GM23338 (cell line): ENCODE measurements around the gene ENDOV.

Experiments used
- EZH2 ChIP-seq: fragments of 200-600 bp; sonication (generic); IDR thresholded peaks from one replicate; pipeline ENCODE4 v1.8.0; 2017; ENCODE audit warnings: antibody characterized with exemption, mild to moderate bottlenecking, low read depth; ENCODE audit not compliant: unreplicated experiment
- EZH2phosphoT487 ChIP-seq: fragments of 200-600 bp; sonication (generic); IDR thresholded peaks from one replicate; pipeline ENCODE4 v1.8.1; 2018; ENCODE audit warnings: antibody characterized with exemption; ENCODE audit not compliant: unreplicated experiment
- POLR2AphosphoS5 ChIP-seq: IDR thresholded peaks from 2 replicates; pipeline ENCODE4 v1.6.1; 2016; ENCODE audit warnings: antibody characterized with exemption, low read depth
- ZNF114 ChIP-seq: fragments of 250-450 bp; sonication (Bioruptor Pico); IDR thresholded peaks from 2 replicates; pipeline ENCODE4 v1.5.0; 2020; ENCODE audit warnings: mild to moderate bottlenecking, moderate library complexity
- TF ChIP-seq, protein P1 (sequence below), 2 experiments: fragments of 200-600 bp in 1 of 2; sonication (generic) in 1 of 2; conservative IDR thresholded peaks; 2 replicates each; pipeline versions ENCODE4 v1.5.1 to v1.6.1; 2016 to 2017; ENCODE audit warnings: antibody characterized with exemption in 2 of 2, low read depth in 2 of 2, mild to moderate bottlenecking in 2 of 2, moderate library complexity in 1 of 2
- TF ChIP-seq, protein P2 (sequence below): IDR thresholded peaks from 2 replicates; pipeline ENCODE4 v1.6.1; 2016; ENCODE audit warnings: antibody characterized with exemption

DNA sequence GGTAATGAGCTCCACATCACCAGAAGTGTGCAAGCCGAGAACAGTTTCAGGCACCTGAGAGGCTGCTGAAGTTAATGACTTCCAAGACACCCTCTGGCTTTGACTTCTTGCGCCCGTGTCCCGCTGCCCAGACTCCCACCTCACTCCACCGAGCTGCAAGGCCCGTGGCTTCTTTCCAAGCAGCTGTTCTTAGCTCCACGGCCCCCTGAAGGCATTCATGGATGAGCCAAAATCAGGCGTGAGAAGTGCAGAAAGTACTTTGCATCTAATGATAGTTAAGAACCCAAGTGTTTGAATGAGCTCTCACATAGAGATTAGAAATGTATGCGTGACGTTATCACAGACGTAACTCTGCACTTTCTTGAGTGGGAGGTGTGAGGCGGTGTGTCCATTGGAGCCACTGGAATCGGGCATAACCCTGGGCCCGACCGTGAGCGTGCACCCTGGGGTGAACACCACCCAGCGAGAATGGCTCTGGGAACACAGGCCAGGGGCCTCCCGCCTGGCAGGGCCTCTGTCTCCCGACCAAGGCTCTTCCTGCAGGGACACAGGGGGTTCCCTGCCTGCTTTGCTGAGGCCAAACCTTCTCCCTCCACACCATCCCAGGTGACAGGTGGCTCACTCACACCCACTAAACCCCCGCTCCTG, 50.5 kb downstream of the ENDOV start:
- TF ChIP-seq, protein P1, sequence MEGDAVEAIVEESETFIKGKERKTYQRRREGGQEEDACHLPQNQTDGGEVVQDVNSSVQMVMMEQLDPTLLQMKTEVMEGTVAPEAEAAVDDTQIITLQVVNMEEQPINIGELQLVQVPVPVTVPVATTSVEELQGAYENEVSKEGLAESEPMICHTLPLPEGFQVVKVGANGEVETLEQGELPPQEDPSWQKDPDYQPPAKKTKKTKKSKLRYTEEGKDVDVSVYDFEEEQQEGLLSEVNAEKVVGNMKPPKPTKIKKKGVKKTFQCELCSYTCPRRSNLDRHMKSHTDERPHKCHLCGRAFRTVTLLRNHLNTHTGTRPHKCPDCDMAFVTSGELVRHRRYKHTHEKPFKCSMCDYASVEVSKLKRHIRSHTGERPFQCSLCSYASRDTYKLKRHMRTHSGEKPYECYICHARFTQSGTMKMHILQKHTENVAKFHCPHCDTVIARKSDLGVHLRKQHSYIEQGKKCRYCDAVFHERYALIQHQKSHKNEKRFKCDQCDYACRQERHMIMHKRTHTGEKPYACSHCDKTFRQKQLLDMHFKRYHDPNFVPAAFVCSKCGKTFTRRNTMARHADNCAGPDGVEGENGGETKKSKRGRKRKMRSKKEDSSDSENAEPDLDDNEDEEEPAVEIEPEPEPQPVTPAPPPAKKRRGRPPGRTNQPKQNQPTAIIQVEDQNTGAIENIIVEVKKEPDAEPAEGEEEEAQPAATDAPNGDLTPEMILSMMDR (conservative IDR thresholded peaks at IDR 0.05; ENCODE audit: low read depth in 2 of 2), result no peak
- TF ChIP-seq ZNF114 (CRISPR knock-in tag) (no peak), POLR2AphosphoS5 (no peak), EZH2phosphoT487 (no peak), EZH2 (no peak)
- TF ChIP-seq, protein P2, sequence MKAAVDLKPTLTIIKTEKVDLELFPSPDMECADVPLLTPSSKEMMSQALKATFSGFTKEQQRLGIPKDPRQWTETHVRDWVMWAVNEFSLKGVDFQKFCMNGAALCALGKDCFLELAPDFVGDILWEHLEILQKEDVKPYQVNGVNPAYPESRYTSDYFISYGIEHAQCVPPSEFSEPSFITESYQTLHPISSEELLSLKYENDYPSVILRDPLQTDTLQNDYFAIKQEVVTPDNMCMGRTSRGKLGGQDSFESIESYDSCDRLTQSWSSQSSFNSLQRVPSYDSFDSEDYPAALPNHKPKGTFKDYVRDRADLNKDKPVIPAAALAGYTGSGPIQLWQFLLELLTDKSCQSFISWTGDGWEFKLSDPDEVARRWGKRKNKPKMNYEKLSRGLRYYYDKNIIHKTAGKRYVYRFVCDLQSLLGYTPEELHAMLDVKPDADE, result no peak
